Neuronal stem cell (in vitro differentiated cells): Measurements from ENCODE around the gene NOL4L.
"Not testable (repeated sequence)": the region's sequence is repeated elsewhere in the genome, so short reads cannot be mapped to it uniquely, and the experiment has no call there.

Experiments
- DNase-seq: peaks from one replicate; pipeline ENCODE4 v3.0.0-alpha.2; 2013; ENCODE audit warnings: low spot score
- H2AFZ ChIP-seq: one replicate; pipeline ENCODE4 v1.6.1; 2013; ENCODE audit warnings: mild to moderate bottlenecking, low read length, inconsistent platforms
- H2AK5ac ChIP-seq: 2 replicates; pipeline ENCODE4 v1.6.1; 2013; ENCODE audit warnings: low read depth, mild to moderate bottlenecking, inconsistent platforms, low read length, moderate library complexity, mixed read lengths
- H2BK120ac ChIP-seq: 2 replicates; pipeline ENCODE4 v1.6.1; 2013; ENCODE audit warnings: low read depth, mild to moderate bottlenecking, inconsistent platforms, low read length, moderate library complexity, mixed read lengths
- H2BK12ac ChIP-seq: one replicate; pipeline ENCODE4 v1.6.1; 2013; ENCODE audit warnings: low read length, inconsistent platforms
- H2BK15ac ChIP-seq: 2 replicates; pipeline ENCODE4 v1.6.1; 2013; ENCODE audit warnings: mild to moderate bottlenecking, low read length, inconsistent platforms, mixed read lengths
- H2BK5ac ChIP-seq: one replicate; pipeline ENCODE4 v1.6.1; 2013; ENCODE audit warnings: inconsistent platforms, mild to moderate bottlenecking, low read length, moderate library complexity
- H3K14ac ChIP-seq: one replicate; pipeline ENCODE4 v1.6.1; 2013; ENCODE audit warnings: low read length, inconsistent platforms
- H3K18ac ChIP-seq: 2 replicates; pipeline ENCODE4 v1.6.1; 2013; ENCODE audit warnings: low read length, inconsistent platforms
- H3K23ac ChIP-seq: 2 replicates; pipeline ENCODE4 v1.6.1; 2013; ENCODE audit warnings: low read depth, mild to moderate bottlenecking, mixed read lengths, low read length, inconsistent platforms; ENCODE audit not compliant: poor library complexity
- H3K27ac ChIP-seq: replicated peaks from 3 replicates; pipeline ENCODE4 v1.5.1; 2013; ENCODE audit warnings: low read length, inconsistent platforms
- H3K27me3 ChIP-seq, 3 experiments: 2 replicates each; pipeline ENCODE4 v1.6.1; 2013; ENCODE audit warnings: low read length in 3 of 3, mild to moderate bottlenecking in 2 of 3, inconsistent platforms in 1 of 3, low read depth in 1 of 3, mixed read lengths in 1 of 3, moderate library complexity in 1 of 3; ENCODE audit not compliant: control insufficient read depth in 3 of 3, insufficient read depth in 3 of 3
- H3K36me3 ChIP-seq, 2 donors: replicated peaks in 1 of 2; 2 replicates each; pipeline ENCODE4 v1.6.1; 2013; ENCODE audit warnings: low read length in 2 of 2; ENCODE audit not compliant: control insufficient read depth in 2 of 2, insufficient read depth in 2 of 2
- H3K4ac ChIP-seq: 2 replicates; pipeline ENCODE4 v1.6.1; 2013; ENCODE audit warnings: inconsistent platforms, mild to moderate bottlenecking, low read length, moderate library complexity
- H3K4me1 ChIP-seq, 2 donors: 1 replicate in 1 of 2; 2 replicates in 1 of 2; pipeline ENCODE4 v1.6.1; 2013; ENCODE audit warnings: low read length in 2 of 2, low read depth in 1 of 2; ENCODE audit not compliant: control insufficient read depth in 2 of 2, insufficient read depth in 1 of 2
- H3K4me2 ChIP-seq: one replicate; pipeline ENCODE4 v1.6.1; 2013; ENCODE audit warnings: mild to moderate bottlenecking, low read length, inconsistent platforms; ENCODE audit not compliant: insufficient read depth, poor library complexity, severe bottlenecking
- H3K4me3 ChIP-seq, 2 donors: 2 replicates each; pipeline ENCODE4 v1.5.1; 2013; ENCODE audit warnings: low read length in 2 of 2, mild to moderate bottlenecking in 2 of 2, inconsistent platforms in 1 of 2, moderate library complexity in 1 of 2
- H3K79me1 ChIP-seq: one replicate; pipeline ENCODE4 v1.6.1; 2013; ENCODE audit warnings: low read depth, mild to moderate bottlenecking, inconsistent platforms, low read length, moderate library complexity
- H3K9ac ChIP-seq: one replicate; pipeline ENCODE4 v1.6.1; 2013; ENCODE audit warnings: mild to moderate bottlenecking, low read depth, low read length, inconsistent platforms; ENCODE audit not compliant: poor library complexity
- H3K9me3 ChIP-seq, 2 donors: replicated peaks in 1 of 2; 2 replicates each; pipeline versions ENCODE3 to v1.6.1; 2013; ENCODE audit warnings: low read length in 2 of 2, mild to moderate bottlenecking in 2 of 2, inconsistent platforms in 1 of 2, low read depth in 1 of 2, mixed read lengths in 1 of 2, moderate library complexity in 1 of 2; ENCODE audit not compliant: control insufficient read depth in 2 of 2, insufficient read depth in 1 of 2
- H4K8ac ChIP-seq: one replicate; pipeline ENCODE4 v1.6.1; 2013; ENCODE audit warnings: low read depth, mild to moderate bottlenecking, inconsistent platforms, low read length, moderate library complexity
- H4K91ac ChIP-seq: one replicate; pipeline ENCODE4 v1.6.1; 2013; ENCODE audit warnings: low read length, low read depth, mild to moderate bottlenecking, inconsistent platforms; ENCODE audit not compliant: poor library complexity
- WGBS, 2 donors: extraction: QIAGEN DNeasy Blood & Tissue Kit; methylation state at CpG; one replicate each; pipeline ENCODE4 v1.1.7; 2013; ENCODE audit warnings: missing lambda C conversion rate in 2 of 2, mixed read lengths in 1 of 2; ENCODE audit not compliant: insufficient read length in 2 of 2, insufficient replicate concordance in 1 of 2; ENCODE audit errors: extremely low coverage in 2 of 2; 5-methylcytosine and 5-hydroxymethylcytosine counted together

The NOL4L gene

DNA sequence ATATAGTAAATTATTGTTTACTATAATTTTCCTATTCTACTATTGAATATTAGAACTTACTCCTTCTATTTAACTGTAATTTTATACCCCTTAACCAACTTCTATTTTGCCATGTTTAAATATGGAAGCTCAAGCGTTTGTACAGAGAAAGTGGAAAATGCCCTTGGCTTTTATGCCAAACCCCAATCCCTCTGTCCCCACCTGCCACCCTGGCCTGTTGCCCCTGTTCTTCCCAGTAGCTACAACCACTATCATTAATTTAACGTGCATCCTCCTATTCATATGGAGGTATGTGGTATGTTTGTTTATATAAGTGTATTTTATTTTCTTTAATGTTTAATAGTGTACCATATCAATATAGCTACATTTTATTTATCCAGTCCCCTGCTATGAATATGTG, 168.9 kb downstream of the NOL4L start:
- H2AFZ ChIP-seq: no peak overlapping the region
- H3K27ac ChIP-seq: no peak overlapping the region
- no peak overlapping the region for H3K4ac ChIP-seq
- H2BK5ac ChIP-seq: no peak overlapping the region
- no CpG with 5 or more reads among the region's 2 CpGs for WGBS, 2 donors
- H3K27me3 ChIP-seq: no peaks in the 10 kb centered on the region
- peaks cover 2% of the 10 kb centered on the region for H3K79me1 ChIP-seq
- no peak for DNase-seq
- no peak overlapping the region for H3K4me2 ChIP-seq
- no peak overlapping the region for H2AK5ac ChIP-seq
- no peaks in the 10 kb centered on the region for H3K4me1 ChIP-seq
- no peak overlapping the region for H4K91ac ChIP-seq
- H3K23ac ChIP-seq: no peak overlapping the region
- peaks cover 0 to 21% of the 10 kb centered on the region in 2 donors for H3K36me3 ChIP-seq
- H3K9me3 ChIP-seq: no peaks in the 10 kb centered on the region
- no peak overlapping the region for H4K8ac ChIP-seq
- H3K9ac ChIP-seq: no peak overlapping the region
- no peak overlapping the region for H2BK15ac ChIP-seq
- H2BK12ac ChIP-seq: no peak overlapping the region
- no peak overlapping the region for H3K4me3 ChIP-seq
- no peak overlapping the region for H2BK120ac ChIP-seq
- no peak overlapping the region for H3K18ac ChIP-seq
- H3K14ac ChIP-seq: no peak overlapping the region

DNA sequence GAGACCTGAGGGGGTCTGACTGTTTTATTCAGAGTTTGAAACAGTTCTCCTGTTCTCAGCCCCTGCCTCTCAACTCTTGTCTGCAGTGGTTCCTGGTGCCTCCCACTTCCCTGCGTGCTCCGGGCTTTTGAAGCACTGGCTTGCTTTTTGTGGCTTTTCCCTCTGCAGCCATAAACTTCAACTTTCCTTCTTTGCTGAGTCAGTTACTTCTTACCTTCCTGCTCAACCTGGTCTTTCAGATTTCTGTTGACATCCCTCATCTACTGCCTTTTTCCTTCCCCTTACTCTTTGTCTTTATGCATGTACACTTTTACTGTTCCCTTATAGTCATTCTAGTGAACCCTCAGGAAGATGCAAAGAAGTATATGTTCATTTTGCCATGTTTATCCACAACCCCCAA, 169.6 kb downstream of the NOL4L start:
- Histone ChIP-seq H3K4ac (no peak overlapping the region), H2BK120ac (no peak overlapping the region), H3K4me3 (no peak overlapping the region), H3K9ac (no peak overlapping the region), H3K4me1 (no peaks in the 10 kb centered on the region), H2AK5ac (no peak overlapping the region), H3K79me1 (peaks cover 2% of the 10 kb centered on the region), H3K27me3 (no peaks in the 10 kb centered on the region), H3K36me3 (peaks cover 0 to 23% of the 10 kb centered on the region in 2 donors), H2AFZ (no peak overlapping the region), H4K91ac (no peak overlapping the region), H3K18ac (no peak overlapping the region), H3K27ac (no peak overlapping the region), H3K23ac (no peak overlapping the region), H4K8ac (no peak overlapping the region), H2BK5ac (no peak overlapping the region), H2BK15ac (no peak overlapping the region), H3K4me2 (no peak overlapping the region), H3K14ac (no peak overlapping the region), H3K9me3 (no peaks in the 10 kb centered on the region), H2BK12ac (no peak overlapping the region)
- no CpG with 5 or more reads among the region's 2 CpGs for WGBS, 2 donors
- DNase-seq: no peak

DNA sequence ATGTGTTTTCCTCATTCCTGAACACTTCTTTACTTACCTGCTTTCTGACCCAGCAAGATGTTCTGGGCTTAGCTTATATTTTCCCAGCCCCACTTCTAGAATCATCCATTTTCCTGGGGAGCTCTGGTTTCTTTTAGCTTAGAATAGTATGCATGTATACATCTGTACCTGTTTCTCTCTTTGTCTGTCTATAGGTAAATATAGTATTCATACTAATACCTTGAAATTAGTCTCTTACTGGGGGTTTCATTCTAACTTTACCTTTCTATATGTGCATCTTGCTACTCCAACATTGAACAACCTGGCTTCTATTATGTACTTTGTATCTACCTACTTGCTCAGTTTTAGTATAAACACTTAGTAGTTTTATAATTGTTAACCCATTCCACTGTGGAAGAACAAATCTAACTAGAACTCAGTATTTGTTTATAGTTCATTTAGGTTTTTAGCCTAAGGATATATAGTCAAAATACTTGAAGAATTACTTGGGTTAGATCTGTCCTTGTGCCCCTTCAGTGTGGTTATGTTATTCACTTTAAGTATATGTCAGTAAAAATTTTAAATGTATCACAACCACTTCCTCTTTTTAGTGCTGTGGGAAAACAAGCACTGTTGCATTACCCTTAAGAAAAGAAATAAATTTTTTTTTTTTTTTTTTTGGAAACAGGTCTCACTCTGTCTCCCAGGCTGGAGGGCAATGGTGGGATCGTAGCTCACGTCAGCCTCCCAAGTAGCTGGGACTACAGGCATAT, 173.0 kb downstream of the NOL4L start:
- Histone ChIP-seq H2BK120ac (no peak overlapping the region), H3K18ac (no peak overlapping the region), H2BK12ac (no peak overlapping the region), H2BK5ac (no peak overlapping the region), H2AK5ac (no peak overlapping the region), H3K9ac (no peak overlapping the region), H3K79me1 (peaks cover 2% of the 10 kb centered on the region), H3K23ac (no peak overlapping the region), H3K4me2 (no peak overlapping the region), H3K4ac (no peak overlapping the region), H2BK15ac (no peak overlapping the region), H3K14ac (no peak overlapping the region), H4K91ac (no peak overlapping the region), H3K4me1 (no peaks in the 10 kb centered on the region), H3K9me3 (no peaks in the 10 kb centered on the region), H3K36me3 (peaks cover 0 to 48% of the 10 kb centered on the region in 2 donors), H3K4me3 (no peak overlapping the region), H3K27me3 (no peaks in the 10 kb centered on the region), H4K8ac (no peak overlapping the region), H3K27ac (no peak overlapping the region), H2AFZ (no peak overlapping the region)
- DNase-seq: no peak
- no CpG with 5 or more reads among the region's 2 CpGs for WGBS, 2 donors

DNA sequence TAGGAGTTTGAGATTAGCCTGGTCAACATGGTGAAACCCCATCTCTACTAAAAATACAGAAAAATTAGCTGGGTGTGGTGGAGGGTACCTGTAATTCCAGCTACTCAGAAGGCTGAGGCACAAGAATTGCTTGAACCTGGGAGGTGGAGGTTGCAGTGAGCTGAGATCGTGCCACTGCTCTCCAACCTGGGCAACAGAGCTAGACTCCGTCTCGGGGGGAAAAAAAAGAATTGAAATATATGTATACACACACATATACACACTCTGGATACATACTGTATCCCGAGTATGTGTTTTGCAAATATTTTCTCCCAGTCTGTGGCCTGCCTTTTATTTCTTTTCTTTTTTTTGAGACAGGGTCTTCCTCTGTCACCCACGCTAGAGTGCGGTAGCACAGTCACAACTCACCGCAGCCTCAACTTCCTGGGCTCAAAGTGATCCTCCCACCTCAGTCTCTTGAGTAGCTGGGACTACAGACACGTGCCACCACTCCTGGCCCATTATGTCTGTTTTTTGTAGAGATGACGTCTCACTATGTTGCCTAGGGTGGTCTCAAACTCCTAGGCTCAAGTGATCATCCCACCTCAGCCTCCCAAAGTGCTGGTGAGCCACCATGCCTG, 177.9 kb downstream of the NOL4L start:
- WGBS, 2 donors: no CpG with 5 or more reads among the region's 9 CpGs
- peaks cover 0 to 54% of the 10 kb centered on the region in 2 donors for H3K36me3 ChIP-seq
- H4K8ac ChIP-seq: not testable (repeated sequence)

More for the DNA sequence above, 177.9 kb downstream of the NOL4L start:
- not testable (repeated sequence) for H3K27me3 ChIP-seq, H2AK5ac ChIP-seq, H4K91ac ChIP-seq, H3K9ac ChIP-seq, H2BK15ac ChIP-seq, H3K4me2 ChIP-seq, H3K79me1 ChIP-seq, H3K4ac ChIP-seq, H3K4me1 ChIP-seq, H3K23ac ChIP-seq, H3K9me3 ChIP-seq, H2BK120ac ChIP-seq, H3K4me3 ChIP-seq, H3K18ac ChIP-seq, H2BK12ac ChIP-seq, H2AFZ ChIP-seq, H3K27ac ChIP-seq, H2BK5ac ChIP-seq, DNase-seq, H3K14ac ChIP-seq
